GM20000 (cell line): ENCODE results near the gene LTBP1.

Source experiments
- DNase-seq: peaks from one replicate; pipeline ENCODE4 v3.0.0; 2012; ENCODE audit warnings: low spot score
- TF ChIP-seq, protein P1 (sequence below): IDR thresholded peaks from 2 replicates; pipeline ENCODE4 v1.5.1; 2012; ENCODE audit warnings: mild to moderate bottlenecking, control low read depth; ENCODE audit errors: extremely low read depth, missing control alignments

The LTBP1 gene

DNA sequence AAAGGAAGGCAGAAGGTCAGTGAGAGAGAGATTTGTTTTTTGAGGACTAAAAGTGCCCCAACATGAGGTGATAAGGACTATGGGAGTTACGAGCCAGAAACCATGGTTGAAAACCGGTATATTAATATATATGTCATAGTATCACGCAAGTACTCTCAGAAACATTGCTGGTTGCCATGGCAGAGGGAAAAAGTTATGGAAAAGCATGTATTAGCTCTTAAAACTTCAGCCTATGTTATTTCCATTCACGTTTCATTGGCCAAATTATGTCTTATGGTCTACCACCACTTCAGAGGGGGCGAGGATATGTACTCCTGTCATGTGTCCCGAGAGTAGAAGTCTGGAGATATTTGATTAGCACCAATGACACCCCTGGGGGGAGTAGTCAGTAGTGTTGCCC is 125.9 kb downstream of the LTBP1 start:
- no peak for DNase-seq
- TF ChIP-seq, protein P1, sequence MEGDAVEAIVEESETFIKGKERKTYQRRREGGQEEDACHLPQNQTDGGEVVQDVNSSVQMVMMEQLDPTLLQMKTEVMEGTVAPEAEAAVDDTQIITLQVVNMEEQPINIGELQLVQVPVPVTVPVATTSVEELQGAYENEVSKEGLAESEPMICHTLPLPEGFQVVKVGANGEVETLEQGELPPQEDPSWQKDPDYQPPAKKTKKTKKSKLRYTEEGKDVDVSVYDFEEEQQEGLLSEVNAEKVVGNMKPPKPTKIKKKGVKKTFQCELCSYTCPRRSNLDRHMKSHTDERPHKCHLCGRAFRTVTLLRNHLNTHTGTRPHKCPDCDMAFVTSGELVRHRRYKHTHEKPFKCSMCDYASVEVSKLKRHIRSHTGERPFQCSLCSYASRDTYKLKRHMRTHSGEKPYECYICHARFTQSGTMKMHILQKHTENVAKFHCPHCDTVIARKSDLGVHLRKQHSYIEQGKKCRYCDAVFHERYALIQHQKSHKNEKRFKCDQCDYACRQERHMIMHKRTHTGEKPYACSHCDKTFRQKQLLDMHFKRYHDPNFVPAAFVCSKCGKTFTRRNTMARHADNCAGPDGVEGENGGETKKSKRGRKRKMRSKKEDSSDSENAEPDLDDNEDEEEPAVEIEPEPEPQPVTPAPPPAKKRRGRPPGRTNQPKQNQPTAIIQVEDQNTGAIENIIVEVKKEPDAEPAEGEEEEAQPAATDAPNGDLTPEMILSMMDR, result no peak

DNA sequence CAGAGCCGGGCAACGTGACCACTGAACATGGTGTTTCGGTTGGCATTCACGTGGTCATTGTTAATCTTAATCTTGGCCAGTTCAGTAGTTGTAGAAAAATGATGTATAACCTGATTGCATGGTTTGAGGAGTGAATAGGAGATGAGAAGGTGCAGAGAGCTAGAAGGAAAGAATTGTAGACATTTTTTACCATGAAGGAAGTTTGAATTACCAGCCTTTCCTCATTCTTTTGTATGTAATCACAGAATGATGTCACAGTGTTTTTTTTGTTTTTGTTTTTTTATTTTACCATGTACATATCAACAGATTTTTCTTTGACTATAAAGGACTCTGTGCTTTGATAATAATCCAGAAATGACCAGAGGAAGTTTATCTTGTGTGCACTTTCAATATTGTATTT is 126.3 kb downstream of the LTBP1 start:
- no peak for DNase-seq
- TF ChIP-seq, protein P1, result no peak

DNA sequence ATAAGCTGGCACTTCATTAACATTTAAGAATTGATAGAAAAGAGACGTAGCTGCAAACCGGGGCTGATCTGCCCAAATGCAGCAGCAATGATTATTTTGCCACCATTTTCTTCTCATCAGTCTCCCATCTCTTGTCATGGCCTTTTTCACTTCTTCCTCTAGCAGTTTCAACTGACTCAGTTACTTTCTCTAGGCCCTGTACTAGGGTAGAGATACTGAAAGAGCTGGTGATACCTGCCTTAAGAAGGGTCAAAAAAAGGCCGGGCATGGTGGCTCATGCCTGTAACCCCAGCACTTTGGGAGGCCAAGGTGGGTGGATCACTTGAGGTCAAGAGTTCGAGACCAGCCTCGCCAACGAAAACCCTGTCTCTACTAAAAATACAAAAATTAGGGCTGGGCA is 127.4 kb downstream of the LTBP1 start:
- TF ChIP-seq, protein P1, result no peak

DNA sequence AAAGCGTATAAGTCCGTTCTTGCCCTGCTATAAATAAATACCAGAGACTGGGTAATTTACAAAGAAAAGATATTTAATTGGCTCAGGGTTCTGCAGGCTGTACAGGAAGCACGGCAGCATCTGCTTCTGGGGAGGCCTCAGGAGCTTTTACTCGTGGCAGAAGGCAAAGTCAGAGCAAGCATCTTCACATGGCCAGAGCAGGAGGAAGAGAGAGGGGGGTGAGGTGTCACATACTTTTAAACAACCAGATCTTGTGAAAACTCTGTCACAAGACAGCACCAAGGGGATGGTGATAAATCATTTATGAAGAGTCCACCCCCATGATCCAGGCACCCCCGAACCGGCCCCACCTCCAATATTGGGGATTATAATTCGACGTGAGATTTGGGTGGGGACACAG is 130.6 kb downstream of the LTBP1 start:
- DNase-seq, result no peak
- TF ChIP-seq, protein P1, result no peak

More for the DNA sequence above, 127.4 kb downstream of the LTBP1 start:
- no peak for DNase-seq

DNA sequence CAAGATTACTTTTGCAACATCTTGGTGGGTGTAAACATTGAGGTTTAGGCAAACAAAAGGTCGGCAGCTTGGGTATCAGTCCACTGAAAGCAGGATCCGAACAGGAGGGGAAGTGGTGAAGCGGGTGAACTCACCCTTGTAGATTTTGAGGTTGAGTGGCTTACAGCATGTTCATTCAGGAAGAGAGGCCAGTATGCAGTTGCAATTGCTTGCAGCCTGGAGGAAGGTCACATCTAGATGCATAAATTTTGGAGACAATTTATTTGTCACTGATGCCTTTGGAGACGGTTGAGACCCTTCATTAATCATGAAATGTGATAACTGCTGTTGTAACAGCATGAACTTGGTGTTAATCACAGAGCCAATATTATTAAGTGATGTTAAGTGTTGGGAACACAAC is 131.1 kb downstream of the LTBP1 start:
- DNase-seq, result no peak
- TF ChIP-seq, protein P1, result no peak

DNA sequence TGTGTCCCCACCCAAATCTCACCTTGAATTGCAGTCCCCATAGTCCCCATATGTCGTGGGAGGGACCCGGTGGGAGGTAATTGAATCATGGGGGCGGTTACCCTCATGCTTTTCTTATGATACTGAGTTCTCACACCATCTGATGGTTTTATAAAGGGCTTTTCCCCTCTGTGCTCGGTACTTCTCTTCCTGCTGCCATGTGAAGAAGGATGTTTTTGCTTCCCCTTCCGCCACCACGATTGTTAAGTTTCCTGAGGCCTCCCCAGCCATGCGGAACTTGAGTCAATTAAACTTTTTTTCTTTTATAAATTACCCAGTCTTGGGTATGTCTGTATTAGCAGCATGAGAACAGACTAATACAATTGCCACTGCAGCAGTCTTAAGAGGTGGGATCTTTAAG is 134.9 kb downstream of the LTBP1 start:
- DNase-seq, result no peak
- TF ChIP-seq, protein P1, result no peak

DNA sequence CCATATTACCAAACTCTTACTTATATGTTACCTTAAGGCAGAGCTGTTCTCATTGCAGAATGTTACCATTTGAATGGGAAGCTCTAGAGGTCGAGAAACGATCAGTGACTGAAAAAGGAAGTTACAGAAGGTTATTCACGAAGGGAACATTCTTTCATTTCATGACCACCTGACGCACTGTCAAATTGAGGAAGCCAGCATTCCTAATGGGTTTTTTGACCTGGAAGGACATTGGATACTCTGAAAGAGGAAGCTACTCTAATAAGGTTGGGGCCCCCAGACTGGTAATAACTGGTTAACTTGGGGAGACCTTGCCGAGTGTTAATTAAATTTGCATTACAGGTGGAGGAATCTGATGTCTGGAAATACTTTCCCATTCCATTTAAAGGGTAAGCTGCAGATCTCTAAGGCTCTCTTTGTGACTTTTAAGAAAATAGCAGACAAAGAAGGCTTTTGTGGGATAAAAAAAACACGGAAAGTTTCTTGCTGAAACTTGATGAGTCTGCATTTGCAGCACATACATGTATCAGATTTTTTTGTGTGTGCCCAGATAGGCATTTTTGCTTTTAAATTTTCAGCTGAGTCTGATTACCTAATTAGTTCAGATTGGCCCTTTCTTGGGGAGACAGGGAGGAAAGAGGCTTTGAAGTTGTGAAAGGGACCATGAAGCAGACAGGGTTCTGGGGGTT is 137.1 kb downstream of the LTBP1 start:
- DNase-seq, result no peak
- TF ChIP-seq, protein P1, result no peak
